GM21786 (cell line): ENCODE data around the gene NID1.

Experiments
- ATAC-seq: cut with Tn5 transposase; IDR thresholded peaks from one replicate; pipeline ENCODE4 v1.9.1; 2021; ENCODE audit not compliant: unreplicated experiment

NID1 gene, protein sequence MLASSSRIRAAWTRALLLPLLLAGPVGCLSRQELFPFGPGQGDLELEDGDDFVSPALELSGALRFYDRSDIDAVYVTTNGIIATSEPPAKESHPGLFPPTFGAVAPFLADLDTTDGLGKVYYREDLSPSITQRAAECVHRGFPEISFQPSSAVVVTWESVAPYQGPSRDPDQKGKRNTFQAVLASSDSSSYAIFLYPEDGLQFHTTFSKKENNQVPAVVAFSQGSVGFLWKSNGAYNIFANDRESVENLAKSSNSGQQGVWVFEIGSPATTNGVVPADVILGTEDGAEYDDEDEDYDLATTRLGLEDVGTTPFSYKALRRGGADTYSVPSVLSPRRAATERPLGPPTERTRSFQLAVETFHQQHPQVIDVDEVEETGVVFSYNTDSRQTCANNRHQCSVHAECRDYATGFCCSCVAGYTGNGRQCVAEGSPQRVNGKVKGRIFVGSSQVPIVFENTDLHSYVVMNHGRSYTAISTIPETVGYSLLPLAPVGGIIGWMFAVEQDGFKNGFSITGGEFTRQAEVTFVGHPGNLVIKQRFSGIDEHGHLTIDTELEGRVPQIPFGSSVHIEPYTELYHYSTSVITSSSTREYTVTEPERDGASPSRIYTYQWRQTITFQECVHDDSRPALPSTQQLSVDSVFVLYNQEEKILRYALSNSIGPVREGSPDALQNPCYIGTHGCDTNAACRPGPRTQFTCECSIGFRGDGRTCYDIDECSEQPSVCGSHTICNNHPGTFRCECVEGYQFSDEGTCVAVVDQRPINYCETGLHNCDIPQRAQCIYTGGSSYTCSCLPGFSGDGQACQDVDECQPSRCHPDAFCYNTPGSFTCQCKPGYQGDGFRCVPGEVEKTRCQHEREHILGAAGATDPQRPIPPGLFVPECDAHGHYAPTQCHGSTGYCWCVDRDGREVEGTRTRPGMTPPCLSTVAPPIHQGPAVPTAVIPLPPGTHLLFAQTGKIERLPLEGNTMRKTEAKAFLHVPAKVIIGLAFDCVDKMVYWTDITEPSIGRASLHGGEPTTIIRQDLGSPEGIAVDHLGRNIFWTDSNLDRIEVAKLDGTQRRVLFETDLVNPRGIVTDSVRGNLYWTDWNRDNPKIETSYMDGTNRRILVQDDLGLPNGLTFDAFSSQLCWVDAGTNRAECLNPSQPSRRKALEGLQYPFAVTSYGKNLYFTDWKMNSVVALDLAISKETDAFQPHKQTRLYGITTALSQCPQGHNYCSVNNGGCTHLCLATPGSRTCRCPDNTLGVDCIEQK

DNA sequence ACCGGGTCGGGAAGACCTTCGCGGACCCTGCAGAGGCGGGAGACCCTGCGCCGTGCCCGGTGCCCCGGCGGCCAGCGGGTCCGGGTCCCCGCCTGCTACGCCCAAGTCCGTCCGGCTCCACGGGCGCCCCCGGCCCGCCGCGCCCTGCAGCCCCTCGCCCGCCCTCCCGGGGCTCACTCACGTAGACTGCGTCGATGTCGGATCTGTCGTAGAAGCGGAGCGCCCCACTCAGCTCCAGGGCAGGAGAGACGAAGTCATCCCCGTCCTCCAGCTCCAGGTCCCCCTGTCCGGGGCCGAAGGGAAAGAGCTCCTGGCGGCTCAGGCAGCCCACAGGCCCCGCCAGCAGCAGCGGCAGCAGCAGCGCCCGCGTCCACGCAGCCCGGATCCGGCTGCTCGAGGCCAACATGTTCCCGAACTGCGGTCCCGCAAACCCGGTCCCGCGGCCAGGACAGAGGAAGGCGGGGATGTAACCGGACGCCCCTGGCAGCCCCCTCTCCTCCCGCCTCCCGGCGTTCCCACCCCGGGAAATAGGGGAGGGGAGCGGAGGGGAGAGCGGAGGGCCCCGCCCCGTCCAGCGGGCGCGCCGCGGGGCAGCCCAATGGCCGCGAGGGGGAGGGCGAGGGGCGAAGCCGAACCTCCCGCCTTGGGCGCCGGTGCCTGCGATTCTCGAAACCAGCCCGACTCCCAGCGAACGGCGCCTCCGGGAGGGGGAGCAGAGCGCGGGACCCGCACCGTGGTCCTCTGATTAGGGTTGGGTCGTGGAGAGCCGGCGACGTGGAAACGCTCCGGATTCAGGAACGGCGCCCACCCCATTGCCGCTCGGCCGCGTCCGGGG, at the start of gene NID1:
NID1 (minus strand) TSS at position 417 of the 835 bp plus-strand sequence; CDS start at position 406, 11 bp downstream.
- ATAC-seq: peak; percentile 36

DNA sequence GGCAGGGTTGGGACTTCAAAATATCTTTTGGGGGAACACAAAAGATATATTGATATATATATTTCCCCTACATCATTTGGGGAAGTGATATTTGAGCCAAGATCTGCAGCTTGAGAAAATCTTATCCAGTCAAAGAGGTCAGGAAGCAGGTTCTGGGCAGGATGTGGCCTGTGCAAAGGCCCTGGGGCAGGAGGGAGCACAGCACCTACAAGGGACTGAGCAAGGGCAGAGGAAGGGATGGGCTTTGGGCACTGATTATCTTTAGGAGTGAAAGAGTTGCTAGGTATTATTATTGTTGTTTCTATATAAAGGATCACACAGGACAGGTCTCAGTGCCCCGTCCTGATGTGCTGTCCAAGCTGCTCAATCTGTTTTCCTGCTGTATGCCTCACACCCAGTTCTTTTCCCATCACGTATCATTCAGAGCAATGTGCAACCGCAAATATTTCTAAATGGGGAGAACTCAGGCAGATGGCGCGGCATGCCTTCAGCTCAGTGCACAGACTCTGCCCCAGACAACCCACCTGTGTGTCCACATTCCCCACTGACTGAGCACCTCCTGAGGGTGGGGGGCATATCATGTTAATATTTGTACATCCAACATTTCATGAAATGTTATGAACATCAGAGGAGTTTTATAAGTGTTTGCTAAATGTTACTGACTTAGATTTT, 49.3 kb upstream of the NID1 start:
- ATAC-seq: no peak

DNA sequence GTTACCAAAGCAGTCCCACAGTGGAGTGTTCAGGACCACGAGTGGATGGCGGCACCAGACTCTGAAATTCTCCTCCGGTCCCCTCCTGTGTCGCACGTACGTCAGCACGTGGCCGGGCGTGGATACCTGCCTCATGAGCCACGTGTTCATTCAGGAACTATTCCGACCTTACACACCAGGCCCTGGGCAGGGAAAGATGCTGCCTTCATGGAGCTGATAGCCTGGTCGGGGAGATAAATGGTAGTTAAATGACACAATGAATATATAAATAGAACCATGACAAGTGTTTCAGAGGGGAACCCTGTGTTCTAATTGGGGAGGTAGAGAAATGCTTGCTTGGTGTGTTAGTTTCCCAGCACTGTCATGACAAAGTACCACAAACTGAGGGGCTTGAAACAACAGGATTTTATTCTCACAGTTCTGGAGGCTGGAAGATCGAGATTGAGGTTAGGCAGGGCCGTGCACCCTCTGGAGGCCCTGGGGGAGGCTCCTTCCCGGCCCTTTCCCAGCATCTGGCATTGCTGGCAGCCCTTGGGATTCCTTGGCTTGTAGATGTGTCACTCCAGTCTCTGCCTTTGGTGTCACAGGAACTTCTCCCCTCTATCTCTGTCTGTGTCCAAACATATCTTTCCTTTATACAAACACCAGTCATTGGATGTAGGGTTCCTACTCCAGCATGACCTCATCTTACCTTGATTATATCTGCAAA, 48.6 kb upstream of the NID1 start:
- no peak for ATAC-seq

- ATAC-seq: no peak
Measured at GRCh38 chr1:236112332-236112627, 47.4 kb upstream of the NID1 start.

DNA sequence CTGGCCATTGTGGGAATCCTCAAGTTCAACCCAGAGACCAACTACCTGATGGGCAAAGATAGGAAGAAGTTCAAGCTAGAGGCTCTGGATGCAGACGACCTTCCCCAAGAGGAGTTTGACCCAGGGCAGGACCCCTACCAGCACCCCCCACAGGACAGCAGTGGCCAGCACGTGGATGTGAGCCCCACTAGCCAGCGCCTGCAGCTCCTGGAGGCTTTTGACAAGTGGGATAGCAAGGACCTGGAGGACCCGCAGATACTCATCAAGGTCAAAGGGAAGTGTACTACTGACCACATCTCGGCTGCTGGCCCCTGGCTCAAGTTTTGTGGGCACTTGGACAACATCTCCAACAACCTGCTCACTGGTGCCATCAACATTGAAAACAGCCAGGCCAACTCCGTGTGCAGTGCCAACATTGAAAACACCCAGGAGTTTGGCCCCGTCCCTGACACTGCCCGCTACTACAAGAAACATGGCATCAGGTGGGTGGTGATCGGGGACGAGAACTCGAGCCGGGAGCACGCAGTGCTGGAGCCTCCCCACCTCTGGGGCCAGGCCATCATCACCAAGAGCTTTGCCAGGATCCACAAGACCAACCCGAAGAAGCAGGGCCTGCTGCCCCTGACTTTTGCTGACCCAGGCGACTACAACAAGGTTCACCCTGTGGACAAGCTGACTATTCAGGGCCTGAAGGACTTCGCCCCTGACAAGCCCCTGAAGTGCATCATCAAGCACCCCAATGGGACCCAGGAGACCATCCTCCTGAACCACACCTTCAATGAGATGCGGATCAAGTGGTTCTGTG, 46.8 kb upstream of the NID1 start:
- ATAC-seq: no peak

GRCh38 chr1:236110137-236110536, 45.2 kb upstream of the NID1 start:
- ATAC-seq: no peak

GRCh38 chr1:236108027-236108648, 43.2 kb upstream of the NID1 start:
- ATAC-seq: no peak

DNA sequence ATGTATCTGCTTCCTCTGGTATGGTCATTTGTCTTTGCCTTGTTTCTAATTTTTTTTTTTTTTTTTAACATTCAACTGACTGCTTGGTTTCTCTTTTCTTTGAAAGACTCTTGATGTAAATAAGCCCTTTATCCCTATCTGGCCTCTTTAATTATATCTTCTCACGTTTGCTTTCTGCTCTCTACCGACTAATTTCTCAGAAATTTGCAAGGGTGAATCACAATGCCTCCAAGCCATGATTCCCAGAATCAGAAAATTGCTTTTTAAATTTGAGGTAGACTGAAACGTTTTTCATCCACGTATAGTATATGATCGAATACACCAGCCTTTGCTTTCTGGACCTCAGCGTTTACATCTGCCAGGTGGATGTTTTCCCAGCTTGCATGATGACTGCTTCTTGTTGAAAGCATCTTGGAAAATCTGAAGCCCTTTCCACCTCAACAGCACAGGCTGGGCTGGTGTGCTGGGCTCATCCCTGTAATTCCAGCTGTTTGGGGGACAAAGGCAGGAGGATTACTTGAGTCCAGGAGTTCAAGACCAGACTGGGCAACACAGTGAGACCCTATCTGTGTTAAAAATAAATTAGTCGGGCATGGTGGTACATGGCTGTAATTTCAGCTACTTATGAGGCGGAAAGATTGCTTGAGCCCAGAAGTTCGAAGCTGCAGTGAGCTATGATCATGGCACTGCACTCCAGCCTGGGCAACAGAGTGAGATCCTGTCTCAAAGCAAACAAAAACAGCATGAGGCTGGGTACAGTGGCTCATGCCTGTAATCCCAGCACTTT, 42.4 kb upstream of the NID1 start:
- no peak for ATAC-seq

DNA sequence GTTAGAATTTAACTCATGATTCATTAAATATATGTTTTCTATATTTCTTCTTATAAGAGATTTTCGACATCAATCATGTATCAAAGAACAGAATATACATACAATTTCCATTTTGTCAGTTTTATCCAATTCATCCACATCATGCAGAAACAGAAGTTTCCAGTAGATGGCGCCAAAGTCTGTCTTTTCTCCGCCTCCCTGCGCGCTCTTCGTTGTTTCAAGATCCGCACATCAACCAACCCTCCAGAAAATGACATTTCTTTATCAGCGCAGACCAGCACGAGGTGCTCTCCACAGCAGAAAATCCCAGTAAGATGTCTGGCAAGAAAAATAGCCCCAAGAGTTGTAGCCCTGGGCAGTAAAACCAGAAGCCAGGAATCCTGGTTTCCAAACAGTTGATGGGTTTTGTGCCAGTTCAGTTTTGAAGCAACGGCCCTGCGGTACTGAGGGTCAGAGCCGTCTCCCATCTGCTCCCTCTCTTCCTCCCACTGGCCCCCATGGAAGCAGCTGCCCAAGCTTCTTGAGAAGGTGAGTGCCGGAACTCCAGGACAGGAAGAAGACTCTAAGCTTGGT, 38.8 kb upstream of the NID1 start:
- no peak for ATAC-seq

DNA sequence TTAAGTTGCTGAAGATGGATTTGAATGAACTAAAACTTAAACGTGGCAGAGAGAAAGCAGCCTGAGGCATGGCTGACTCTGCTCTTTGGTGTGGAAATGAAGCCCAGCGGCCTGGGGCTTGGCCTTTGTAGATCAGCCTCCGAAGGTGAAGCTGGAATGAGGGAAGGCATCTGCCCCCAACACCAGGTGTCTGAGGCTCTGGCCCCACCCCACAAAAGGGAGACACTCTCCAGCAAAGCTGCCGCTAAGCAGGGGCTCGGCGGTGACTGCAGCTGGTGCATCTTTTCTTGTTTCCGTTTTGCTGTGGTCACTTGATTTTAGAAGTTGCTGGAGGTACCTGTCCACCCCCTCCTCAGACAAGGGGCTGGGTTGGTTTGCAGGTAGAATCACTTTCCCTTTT, 38.2 kb upstream of the NID1 start:
- ATAC-seq: no peak

- ATAC-seq: no peak
Measured at GRCh38 chr1:236102611-236103010, 37.7 kb upstream of the NID1 start.

DNA sequence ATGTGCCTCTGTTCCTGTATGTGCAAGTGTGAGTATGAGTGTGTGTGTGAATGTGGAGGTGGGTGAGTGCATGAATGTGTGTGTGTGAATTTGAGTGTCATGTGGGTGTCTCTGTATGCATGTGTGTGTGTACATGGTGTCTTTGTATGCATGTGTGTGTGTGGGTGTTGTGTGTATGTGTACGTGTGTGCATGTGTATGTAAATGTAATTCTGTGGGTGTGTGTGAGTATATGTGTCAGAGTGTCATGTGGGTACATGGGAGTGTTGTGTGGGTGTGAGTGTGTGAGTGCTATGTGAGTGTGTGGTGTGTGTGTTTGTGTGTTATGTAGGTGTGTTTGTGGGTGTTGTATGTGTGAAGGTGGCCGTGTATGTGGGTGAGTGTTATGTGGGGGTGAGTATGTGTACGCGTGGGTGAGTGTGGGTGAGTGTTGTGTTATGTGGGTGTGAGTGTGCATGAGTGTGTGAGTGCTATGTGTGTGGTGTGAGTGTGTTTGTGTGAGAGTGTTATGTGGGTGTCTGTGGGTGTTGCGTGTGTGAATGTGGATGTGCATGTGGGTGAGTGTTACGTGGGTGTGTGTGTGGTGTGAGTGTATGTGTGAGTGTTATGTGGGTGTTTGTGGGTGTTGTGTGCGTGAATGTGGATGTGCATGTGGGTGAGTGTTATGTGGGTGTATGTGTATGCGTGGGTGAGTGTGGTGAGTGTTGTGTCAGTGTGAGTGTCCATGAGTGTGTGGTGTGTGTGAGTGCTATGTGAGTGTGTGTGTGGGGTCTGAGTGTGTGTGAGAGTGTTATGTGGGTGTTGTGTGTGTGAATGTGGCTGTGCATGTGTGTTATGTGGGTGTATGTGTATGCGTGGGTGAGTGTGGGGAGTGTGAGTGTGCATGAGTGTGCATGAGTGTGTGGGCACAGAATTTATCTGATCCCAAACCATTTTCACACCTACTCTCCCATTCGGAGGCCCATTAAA, 36.6 kb upstream of the NID1 start:
- no peak for ATAC-seq

GRCh38 chr1:236100799-236101198, 35.9 kb upstream of the NID1 start:
- no peak for ATAC-seq

DNA sequence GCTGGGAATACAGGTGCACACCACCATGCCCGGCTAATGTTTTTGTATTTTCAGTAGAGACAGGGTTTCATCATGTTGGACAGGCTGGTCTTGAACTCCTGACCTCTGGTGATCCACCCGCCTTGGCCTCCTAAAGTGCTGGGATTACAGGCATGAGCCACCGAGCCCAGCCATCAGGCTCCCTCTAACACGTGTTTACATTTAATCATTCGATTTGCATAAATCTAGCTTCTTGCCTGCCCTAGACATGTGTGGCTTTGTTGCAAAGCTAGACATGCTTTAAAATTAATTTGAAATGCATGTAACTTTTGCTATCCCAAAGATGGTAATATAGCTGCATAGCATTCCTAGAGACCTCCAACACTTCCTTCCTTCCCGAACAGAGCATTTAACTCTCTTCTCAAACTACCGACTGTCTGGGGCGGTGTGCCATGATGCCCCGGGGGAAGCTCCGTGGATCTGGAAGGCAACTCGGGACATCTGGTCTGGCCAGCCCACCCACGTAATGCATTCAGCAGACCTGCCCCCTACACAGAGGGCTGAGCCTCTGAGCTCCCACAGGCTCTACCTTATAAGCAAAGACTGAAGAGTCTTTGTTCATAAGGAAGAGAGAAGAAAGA, 34.6 kb upstream of the NID1 start:
- ATAC-seq: no peak

- ATAC-seq: no peak
Measured at GRCh38 chr1:236098267-236098666, 33.4 kb upstream of the NID1 start.
